SJCRH30 (cell line): ENCODE data around the gene RAPGEF5. TPM values are rescaled to one million over a fixed set of nuclear protein-coding genes. Genes with fewer than 3 reads are reported as not detected.

Source experiments
- DNase-seq, 2 experiments: peaks; one replicate each; pipeline ENCODE4 v3.0.0-alpha.2; 2015 to 2020
- H3K27ac ChIP-seq: fragments of 250-450 bp; sonication (Bioruptor Pico); 2 replicates; pipeline ENCODE4 v1.5.1; 2020; ENCODE audit warnings: mild to moderate bottlenecking, moderate library complexity
- H3K27me3 ChIP-seq: fragments of 250-450 bp; sonication (Bioruptor Pico); 2 replicates; pipeline ENCODE4 v1.5.1; 2020; ENCODE audit warnings: mild to moderate bottlenecking, moderate library complexity
- H3K36me3 ChIP-seq: fragments of 250-450 bp; sonication (Bioruptor Pico); 2 replicates; pipeline ENCODE4 v1.5.1; 2020; ENCODE audit warnings: mild to moderate bottlenecking, moderate library complexity
- H3K4me1 ChIP-seq: fragments of 250-450 bp; sonication (Bioruptor Pico); 2 replicates; pipeline ENCODE4 v1.5.1; 2020; ENCODE audit warnings: mild to moderate bottlenecking, moderate library complexity
- H3K4me3 ChIP-seq: fragments of 250-450 bp; sonication (Bioruptor Pico); 2 replicates; pipeline ENCODE4 v1.5.1; 2020; ENCODE audit warnings: mild to moderate bottlenecking, moderate library complexity
- H3K9me3 ChIP-seq: fragments of 250-450 bp; sonication (Bioruptor Pico); replicated peaks from 2 replicates; pipeline ENCODE4 v1.5.1; 2020; ENCODE audit warnings: mild to moderate bottlenecking, moderate library complexity
- total RNA-seq: library from RNA; depleted of rRNA; stranded (reverse); fragments of >200 nt; shearing (Covaris generic); gene quantifications from 2 replicates; pipeline ENCODE4 v1.2.3, GENCODE V29; 2014

The RAPGEF5 gene
- total RNA-seq, 1 experiment from 2014 or later = 0.14 TPM

DNA sequence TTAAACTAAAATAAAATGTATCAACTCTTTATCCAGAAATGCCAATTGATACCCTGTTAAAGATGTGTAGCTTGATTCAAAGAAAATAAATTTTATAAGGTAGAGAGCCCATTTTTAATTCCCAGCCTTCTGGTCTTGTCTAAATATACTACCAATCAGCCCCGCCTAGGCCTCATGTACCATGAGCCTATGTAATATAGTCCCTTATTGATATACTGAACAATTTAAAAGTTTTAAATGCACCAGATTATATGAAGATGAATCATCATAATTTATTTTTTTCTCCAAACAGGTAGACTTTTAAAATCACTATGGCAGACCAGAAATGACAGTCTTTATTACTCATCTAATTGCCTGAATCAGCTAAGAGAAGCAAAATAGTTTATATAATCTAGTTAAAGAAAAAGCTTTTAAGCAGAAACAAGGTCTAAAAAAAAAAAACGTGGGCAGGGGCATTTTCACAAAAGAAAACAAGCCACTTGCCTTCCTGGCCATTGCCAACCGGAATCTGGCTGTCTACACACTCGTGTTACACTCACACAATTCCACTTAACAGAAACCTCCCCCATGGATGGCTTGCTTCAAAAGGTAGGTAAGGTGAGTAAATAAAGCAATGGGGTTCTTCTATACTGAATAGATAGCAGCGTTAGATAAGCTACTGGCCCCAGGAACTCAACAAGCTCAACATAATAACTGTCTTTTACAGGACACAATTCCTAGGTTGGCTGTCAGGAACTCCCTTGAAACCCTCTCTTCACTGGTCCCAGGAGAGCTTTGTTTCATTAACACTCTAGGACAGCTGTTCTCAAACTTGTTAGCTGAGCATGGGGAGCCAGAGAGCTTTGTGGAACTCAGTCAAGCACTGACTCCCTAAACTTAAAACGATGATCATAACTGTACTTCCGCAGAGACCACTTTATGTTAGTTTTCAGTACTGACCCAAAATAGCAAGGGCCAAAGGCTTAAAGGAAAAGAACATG, 37.2 kb downstream of the RAPGEF5 start:
- peak; percentile 29 to 68 for DNase-seq
- Histone ChIP-seq H3K27ac (no peak overlapping the region), H3K9me3 (no peaks in the 10 kb centered on the region), H3K4me3 (no peak overlapping the region), H3K4me1 (0 out of 2 replicates have a peak, but pooled peaks cover 3% of the 10 kb centered on the region), H3K27me3 (no peaks in the 10 kb centered on the region), H3K36me3 (no peaks in the 10 kb centered on the region)

DNA sequence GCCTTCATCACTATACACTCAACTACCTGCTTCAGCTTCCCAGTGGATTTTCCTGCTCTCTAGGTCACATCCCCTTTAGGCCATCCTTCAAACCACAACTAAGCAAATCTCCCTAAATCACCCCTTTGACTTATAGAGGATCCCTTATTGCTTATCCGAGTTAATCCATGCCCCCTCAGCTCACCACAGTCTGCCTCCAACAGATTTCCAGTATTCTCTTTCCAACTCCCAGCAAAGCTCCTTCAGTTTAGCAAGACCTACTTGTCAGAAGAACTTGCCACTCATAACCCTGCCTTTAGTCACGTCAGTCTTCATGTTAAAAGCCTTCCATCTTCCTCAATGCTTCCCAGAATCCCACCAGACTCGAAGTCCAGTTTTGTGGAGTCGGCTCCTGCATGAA, 38.6 kb downstream of the RAPGEF5 start:
- H3K27me3 ChIP-seq = no peaks in the 10 kb centered on the region

DNA sequence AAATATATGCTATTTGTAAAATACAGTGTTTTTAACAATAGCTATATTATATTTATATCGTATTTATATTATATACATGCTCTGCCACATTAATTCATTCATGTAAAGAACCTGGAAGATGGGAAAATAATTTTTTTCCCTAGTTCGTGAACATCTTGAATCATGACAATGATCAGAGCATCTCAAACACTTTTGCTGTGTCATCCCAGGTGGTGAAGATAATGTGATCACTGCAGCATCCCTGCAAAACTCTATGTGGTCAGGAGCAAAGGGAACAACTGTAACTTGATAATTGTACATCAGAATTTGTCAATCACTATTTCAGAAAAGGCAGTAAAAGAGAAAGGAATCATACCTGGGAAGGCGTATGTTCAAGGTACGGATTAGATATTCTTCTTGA, 39.3 kb downstream of the RAPGEF5 start:
- Histone ChIP-seq H3K27me3 (no peaks in the 10 kb centered on the region), H3K27ac (no peak overlapping the region), H3K36me3 (no peaks in the 10 kb centered on the region), H3K4me1 (0 out of 2 replicates have a peak, but pooled peaks cover 3% of the 10 kb centered on the region), H3K9me3 (no peaks in the 10 kb centered on the region), H3K4me3 (no peak overlapping the region)
- DNase-seq = no peak

More for the DNA sequence above, 38.6 kb downstream of the RAPGEF5 start:
- H3K9me3 ChIP-seq = no peaks in the 10 kb centered on the region
- no peak overlapping the region for H3K27ac ChIP-seq
- H3K36me3 ChIP-seq = no peaks in the 10 kb centered on the region
- H3K4me1 ChIP-seq = 0 out of 2 replicates have a peak, but pooled peaks cover 3% of the 10 kb centered on the region
- no peak for DNase-seq
- H3K4me3 ChIP-seq = no peak overlapping the region

DNA sequence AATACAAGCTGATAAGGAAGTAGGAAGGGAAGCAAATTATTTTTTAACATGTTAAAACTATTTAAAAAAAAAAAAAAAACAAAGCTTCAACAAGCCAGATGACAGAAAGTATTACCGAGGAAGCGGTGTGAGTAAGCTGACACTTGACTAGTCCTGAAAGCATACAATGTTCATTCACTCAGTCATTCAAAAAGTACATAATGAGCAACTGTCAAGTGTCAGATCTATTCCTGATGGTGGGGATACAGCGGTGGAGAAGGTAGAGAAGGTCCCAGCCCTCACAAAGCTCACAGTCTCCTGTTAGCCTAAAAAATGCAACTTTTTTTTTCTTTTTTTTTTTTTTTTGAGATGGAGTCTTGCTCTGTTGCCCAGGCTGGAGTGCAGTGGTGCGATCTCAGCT, 40.0 kb downstream of the RAPGEF5 start:
- Histone ChIP-seq H3K9me3 (no peaks in the 10 kb centered on the region), H3K27me3 (no peaks in the 10 kb centered on the region), H3K27ac (no peak overlapping the region), H3K4me1 (0 out of 2 replicates have a peak, but pooled peaks cover 3% of the 10 kb centered on the region), H3K4me3 (no peak overlapping the region), H3K36me3 (no peaks in the 10 kb centered on the region)
- DNase-seq = no peak

DNA sequence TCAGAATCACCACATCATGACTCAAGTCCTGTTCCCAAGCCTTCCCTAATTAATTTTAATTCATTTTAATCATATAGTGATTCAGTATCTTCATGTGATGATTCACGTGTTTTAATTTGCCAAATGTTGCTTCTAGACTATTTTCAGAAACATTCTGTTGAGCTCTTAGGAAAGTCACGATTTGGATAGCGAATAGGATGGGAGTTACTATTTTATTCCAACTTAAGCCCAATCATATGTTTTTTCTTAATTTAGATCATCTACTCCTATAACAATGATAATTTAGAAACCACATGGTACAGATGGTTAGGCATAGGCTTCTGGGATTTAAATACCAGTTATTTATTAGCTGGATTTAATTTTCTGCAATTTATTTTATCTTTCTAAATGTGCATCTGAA, 49.1 kb downstream of the RAPGEF5 start:
- H3K27ac ChIP-seq = no peak overlapping the region
- no peak for DNase-seq
- H3K36me3 ChIP-seq = no peaks in the 10 kb centered on the region
- H3K4me3 ChIP-seq = no peak overlapping the region
- peaks cover 10% of the 10 kb centered on the region for H3K27me3 ChIP-seq
- no peaks in the 10 kb centered on the region for H3K9me3 ChIP-seq
- H3K4me1 ChIP-seq = no peaks in the 10 kb centered on the region

DNA sequence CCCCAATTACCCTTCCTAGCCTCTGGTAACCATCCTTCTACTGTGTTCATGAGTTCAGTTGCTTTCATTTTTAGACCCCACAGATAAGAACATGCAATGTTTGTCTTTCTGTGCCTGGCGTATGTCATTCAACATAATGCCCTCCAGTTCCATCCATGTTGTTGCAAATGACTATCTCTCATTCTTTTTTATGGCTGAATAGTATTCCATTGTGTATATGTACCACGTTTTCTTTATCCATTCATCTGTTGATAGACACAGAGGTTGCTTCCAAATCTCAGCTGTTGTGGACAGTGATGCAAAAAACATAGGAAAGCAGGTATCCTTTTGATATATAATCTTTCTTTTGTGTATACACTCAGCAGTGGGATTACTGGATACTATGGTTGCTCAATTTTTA, 51.2 kb downstream of the RAPGEF5 start:
- DNase-seq = no peak
- Histone ChIP-seq H3K4me1 (no peaks in the 10 kb centered on the region), H3K4me3 (no peak overlapping the region), H3K27ac (no peak overlapping the region), H3K27me3 (peaks cover 10% of the 10 kb centered on the region; the same call in 1 of the 2 replicates), H3K36me3 (no peaks in the 10 kb centered on the region), H3K9me3 (no peaks in the 10 kb centered on the region)

DNA sequence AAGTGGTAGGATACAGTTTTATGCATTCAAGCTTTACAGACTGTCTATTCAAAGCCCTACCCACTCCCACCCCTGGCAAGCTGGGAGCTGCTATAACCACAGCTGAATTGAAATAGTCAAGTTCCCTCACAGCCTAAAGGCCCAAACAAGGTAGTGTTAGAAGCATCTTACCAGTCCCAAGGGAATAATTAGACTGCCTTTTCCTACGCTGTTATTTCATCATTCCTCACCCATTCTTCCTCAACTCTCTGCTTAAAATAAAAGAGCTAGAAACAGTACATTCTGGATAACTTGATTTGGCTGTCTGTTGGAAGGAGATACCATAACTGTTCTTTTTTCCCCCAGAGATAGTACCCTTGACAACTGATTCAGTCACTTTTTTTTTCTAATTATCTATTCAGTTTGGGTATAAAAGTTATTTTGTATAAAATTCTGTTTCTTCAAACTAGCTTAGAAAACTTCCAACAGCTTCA, 54.0 kb downstream of the RAPGEF5 start:
- H3K27ac ChIP-seq = no peak overlapping the region
- no peak for DNase-seq

DNA sequence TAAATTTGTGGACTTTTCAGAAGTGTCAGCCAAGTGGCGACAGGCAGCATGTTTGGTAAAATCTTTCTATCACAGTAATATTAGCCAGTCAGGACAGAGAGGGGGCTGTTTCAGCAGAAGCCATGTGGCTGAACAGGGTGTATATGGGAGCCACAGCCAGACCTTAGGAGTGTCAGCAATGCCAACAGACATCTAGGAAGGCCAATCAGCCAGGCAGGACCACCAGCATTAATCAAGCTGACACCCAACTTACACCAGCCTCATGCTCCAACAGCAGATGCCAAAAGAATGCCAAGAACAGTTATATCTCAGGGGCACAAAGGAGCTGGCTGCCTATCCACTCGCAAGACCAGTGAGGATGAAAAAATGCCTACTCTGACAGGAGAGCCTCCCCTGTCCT, 54.8 kb downstream of the RAPGEF5 start:
- no peak for DNase-seq
- H3K27ac ChIP-seq = no peak overlapping the region
- no peak overlapping the region for H3K4me3 ChIP-seq
- H3K4me1 ChIP-seq = no peaks in the 10 kb centered on the region
- peaks cover 2% of the 10 kb centered on the region; the same call in 1 of the 2 replicates for H3K36me3 ChIP-seq
- no peaks in the 10 kb centered on the region for H3K9me3 ChIP-seq
- 0 out of 2 replicates have a peak, but pooled peaks cover 3% of the 10 kb centered on the region for H3K27me3 ChIP-seq

More for the DNA sequence above, 54.0 kb downstream of the RAPGEF5 start:
- Histone ChIP-seq H3K27me3 (0 out of 2 replicates have a peak, but pooled peaks cover 3% of the 10 kb centered on the region), H3K36me3 (peaks cover 2% of the 10 kb centered on the region; the same call in 1 of the 2 replicates), H3K4me3 (no peak overlapping the region), H3K9me3 (no peaks in the 10 kb centered on the region), H3K4me1 (no peaks in the 10 kb centered on the region)

DNA sequence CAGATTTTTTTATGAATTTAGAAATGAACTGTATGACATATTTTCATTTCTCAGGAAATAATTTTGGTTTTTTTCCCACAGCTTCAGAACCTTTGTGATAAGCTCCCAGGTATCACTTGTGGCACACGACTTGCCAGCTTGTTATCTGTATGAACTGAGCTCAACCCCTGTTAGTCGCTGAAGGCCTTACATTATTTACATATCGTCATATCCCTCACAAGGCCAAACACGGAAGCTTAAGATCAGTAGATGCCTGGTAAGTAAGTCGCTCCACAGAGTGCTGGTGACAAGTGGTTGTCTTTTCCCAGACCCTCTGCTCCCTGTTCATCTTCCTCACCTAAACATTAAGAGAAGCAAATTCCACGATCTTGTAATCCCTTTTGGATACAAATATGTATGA, 55.2 kb downstream of the RAPGEF5 start:
- Histone ChIP-seq H3K36me3 (peaks cover 2% of the 10 kb centered on the region; the same call in 1 of the 2 replicates), H3K27ac (no peak overlapping the region), H3K27me3 (0 out of 2 replicates have a peak, but pooled peaks cover 3% of the 10 kb centered on the region), H3K4me1 (no peaks in the 10 kb centered on the region), H3K4me3 (no peak overlapping the region), H3K9me3 (no peaks in the 10 kb centered on the region)
- no peak for DNase-seq

DNA sequence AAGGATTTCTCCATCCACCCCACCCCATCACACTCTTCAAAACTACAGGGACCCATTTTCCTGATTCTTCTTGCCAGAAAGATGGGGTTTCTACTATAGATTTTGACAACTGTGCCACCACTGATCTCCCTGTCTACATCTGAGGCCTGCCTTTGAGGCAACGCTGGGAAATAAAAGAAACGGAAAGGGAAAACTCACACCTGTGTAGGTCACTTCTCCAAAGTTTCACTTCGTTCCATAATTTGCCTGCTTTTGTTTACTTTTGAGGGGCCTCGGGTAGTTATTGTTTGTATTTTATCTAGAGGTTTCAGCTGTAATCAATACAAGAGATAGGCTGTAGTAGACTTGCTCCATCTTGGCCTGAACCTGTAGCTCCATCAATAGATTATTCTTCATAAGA, 56.1 kb downstream of the RAPGEF5 start:
- H3K27me3 ChIP-seq = 0 out of 2 replicates have a peak, but pooled peaks cover 3% of the 10 kb centered on the region
- no peak overlapping the region for H3K27ac ChIP-seq
- no peak overlapping the region for H3K4me3 ChIP-seq
- H3K9me3 ChIP-seq = no peaks in the 10 kb centered on the region
- DNase-seq = no peak
- H3K4me1 ChIP-seq = no peaks in the 10 kb centered on the region
- peaks cover 2% of the 10 kb centered on the region; the same call in 1 of the 2 replicates for H3K36me3 ChIP-seq

DNA sequence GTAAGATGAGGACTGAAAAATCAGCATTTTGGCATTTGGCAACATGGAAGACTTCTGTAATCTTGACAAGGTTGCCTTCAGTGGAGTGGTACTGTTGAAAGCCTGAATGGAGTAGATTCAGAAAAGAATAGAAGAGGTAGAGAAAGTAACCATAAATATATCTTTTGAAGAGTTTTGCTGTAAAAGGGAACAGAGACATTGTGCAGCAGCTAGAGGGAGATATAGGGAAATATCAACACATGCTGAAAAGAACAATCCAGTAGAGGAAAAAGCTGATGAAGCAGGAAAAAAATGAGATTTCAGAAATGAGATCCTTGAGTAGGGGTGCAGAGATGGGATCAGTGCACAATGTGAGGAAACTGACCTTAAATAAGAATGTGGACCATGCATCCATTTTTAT, 60.0 kb downstream of the RAPGEF5 start:
- no peak for DNase-seq
- H3K9me3 ChIP-seq = no peaks in the 10 kb centered on the region

DNA sequence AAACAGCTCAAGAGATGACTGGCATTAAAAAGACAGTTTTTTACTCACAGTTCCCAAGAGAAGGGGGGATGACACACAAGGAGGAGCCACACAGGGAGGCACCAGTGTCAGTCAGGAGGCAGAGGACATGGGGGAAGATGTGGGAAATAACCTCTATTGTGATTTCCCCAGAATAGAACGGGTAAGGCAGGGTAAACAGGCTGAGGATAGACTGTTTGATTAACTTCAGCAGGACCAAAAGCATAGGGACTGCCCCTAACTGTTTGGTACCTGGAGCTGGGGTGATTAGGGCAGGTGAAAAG, 60.7 kb downstream of the RAPGEF5 start:
- H3K4me1 ChIP-seq = no peaks in the 10 kb centered on the region
- no peaks in the 10 kb centered on the region for H3K9me3 ChIP-seq
- H3K27ac ChIP-seq = no peak overlapping the region
- H3K36me3 ChIP-seq = peaks cover 2% of the 10 kb centered on the region; the same call in 1 of the 2 replicates
- H3K4me3 ChIP-seq = no peak overlapping the region
- no peak for DNase-seq
- no peaks in the 10 kb centered on the region for H3K27me3 ChIP-seq

More for the DNA sequence above, 60.0 kb downstream of the RAPGEF5 start:
- H3K4me3 ChIP-seq = no peak overlapping the region
- H3K4me1 ChIP-seq = no peaks in the 10 kb centered on the region
- 0 out of 2 replicates have a peak, but pooled peaks cover 1% of the 10 kb centered on the region for H3K27me3 ChIP-seq
- H3K27ac ChIP-seq = no peak overlapping the region
- H3K36me3 ChIP-seq = peaks cover 2% of the 10 kb centered on the region; the same call in 1 of the 2 replicates

DNA sequence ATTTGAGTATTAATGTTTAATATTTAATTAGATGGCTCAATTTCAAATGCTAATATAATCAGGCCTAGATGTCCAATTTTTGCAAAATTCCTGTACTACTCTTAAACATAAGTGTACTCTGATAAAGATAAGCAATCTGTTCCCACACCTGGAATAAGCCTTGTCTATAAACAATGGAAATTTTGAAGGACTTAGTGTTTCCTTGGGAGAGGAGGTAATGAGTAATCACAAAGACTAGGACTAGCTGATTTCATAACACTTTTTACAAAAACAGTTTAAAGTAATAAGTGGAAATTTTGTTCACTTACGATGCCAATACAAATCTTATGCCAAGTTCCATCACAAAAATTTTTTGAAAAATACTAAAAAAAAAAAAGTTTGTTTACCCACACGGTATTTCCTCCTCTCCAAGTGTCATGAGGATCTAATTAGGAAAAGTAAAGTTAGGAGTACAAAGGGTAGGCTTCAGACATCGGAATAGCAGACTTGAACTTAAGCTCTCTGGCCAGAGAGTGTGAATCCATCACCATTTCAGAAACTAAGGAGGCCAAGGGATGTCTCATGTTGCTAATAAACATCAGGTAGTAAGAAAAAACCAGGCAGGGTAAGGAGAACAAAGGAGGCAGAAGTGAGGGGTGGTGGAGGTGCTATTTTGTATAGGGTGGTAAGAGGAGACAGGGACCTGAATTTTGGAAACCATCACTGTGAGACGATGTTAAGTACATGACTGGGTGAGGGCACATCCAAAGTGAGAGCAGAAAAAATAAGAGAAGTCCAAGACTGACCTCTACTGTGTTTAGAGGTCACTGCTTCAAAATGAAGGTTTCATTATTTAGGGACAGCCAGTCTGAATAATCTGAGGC, 61.3 kb downstream of the RAPGEF5 start:
- H3K4me1 ChIP-seq = no peaks in the 10 kb centered on the region
- no peaks in the 10 kb centered on the region for H3K27me3 ChIP-seq
- no peak overlapping the region for H3K4me3 ChIP-seq
- H3K9me3 ChIP-seq = no peaks in the 10 kb centered on the region
- peaks cover 2% of the 10 kb centered on the region; the same call in 1 of the 2 replicates for H3K36me3 ChIP-seq
- no peak overlapping the region for H3K27ac ChIP-seq
- no peak for DNase-seq

DNA sequence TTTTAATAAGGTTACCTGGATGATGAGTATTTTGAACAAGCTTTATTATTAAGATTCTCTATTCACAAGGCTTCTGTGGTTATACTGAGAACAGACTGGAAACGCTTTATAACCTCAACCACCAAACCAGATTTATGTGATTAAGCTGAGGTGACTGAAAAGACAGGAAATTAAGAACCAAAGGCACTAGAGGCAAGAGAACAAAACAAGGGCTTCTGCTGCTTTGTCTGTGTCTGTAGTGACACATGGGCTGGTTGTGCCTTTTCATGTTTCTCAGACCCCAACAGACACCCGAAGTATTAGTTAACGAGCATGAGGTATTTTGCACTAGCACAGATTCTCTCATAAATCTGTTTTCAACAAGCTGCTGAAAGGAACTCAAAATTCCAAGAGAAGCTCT, 64.4 kb downstream of the RAPGEF5 start:
- Histone ChIP-seq H3K27me3 (no peaks in the 10 kb centered on the region), H3K36me3 (no peaks in the 10 kb centered on the region), H3K27ac (no peak overlapping the region), H3K4me3 (no peak overlapping the region), H3K4me1 (no peaks in the 10 kb centered on the region), H3K9me3 (no peaks in the 10 kb centered on the region)
- no peak for DNase-seq
